Ammon's horn (tissue), 1 donor: Measurements from ENCODE around the gene TOR2A.

ENCODE experiments used
- DNase-seq: peaks from one replicate; pipeline ENCODE4 v3.0.0-alpha.2; 2016; ENCODE audit warnings: low spot score

Gene TOR2A

GRCh38 chr9:127720031-127720864 is 14.8 kb downstream of the TOR2A start:
- DNase-seq: no peak

GRCh38 chr9:127717766-127718165 is 17.3 kb downstream of the TOR2A start:
- DNase-seq: peak; percentile 38

GRCh38 chr9:127716412-127716811 is 18.7 kb downstream of the TOR2A start:
- DNase-seq: no peak

- DNase-seq: peak; percentile 99
Observed at GRCh38 chr9:127715470-127716337, 19.4 kb downstream of the TOR2A start, which contains the start of the genes PTRH1 and TTC16. TSS of gene PTRH1 (minus strand) at chr9:127715663. CDS start at chr9:127715639, 24 bp downstream. TSS of gene TTC16 (plus strand) at chr9:127716079. CDS start at chr9:127716146, 67 bp downstream.

- DNase-seq: no peak
Observed at GRCh38 chr9:127714951-127715469, 20.1 kb downstream of the TOR2A start.

- DNase-seq: no peak
Observed at GRCh38 chr9:127714020-127714750, 20.9 kb downstream of the TOR2A start.

- no peak for DNase-seq
Observed at GRCh38 chr9:127712867-127713266, 22.2 kb downstream of the TOR2A start.

- no peak for DNase-seq
Observed at GRCh38 chr9:127712371-127712770, 22.7 kb downstream of the TOR2A start.

GRCh38 chr9:127711831-127712274 is 23.2 kb downstream of the TOR2A start:
- no peak for DNase-seq

- no peak for DNase-seq
Observed at GRCh38 chr9:127711226-127711701, 23.8 kb downstream of the TOR2A start.

GRCh38 chr9:127710204-127710783 is 24.8 kb downstream of the TOR2A start:
- DNase-seq: no peak

- DNase-seq: no peak
Observed at GRCh38 chr9:127708952-127709587, 26.0 kb downstream of the TOR2A start.

- DNase-seq: no peak
Observed at GRCh38 chr9:127707766-127708165, 27.3 kb downstream of the TOR2A start.

- DNase-seq: no peak
Observed at GRCh38 chr9:127706836-127707241, 28.3 kb downstream of the TOR2A start, which contains the start of gene CFAP157. TSS of gene CFAP157 (plus strand) at chr9:127706988. CDS start at chr9:127707032, 44 bp downstream.

GRCh38 chr9:127705577-127706379 is 29.3 kb downstream of the TOR2A start:
- DNase-seq: no peak

GRCh38 chr9:127703289-127703946 is 31.7 kb downstream of the TOR2A start:
- DNase-seq: no peak

GRCh38 chr9:127700594-127701255 is 34.4 kb downstream of the TOR2A start:
- no peak for DNase-seq

GRCh38 chr9:127700140-127700539 is 35.0 kb downstream of the TOR2A start:
- DNase-seq: no peak
